Upper lobe of left lung (tissue), 6 donors: ENCODE data around the gene FOXN1. TPM values are rescaled to one million over a fixed set of nuclear protein-coding genes. Genes with fewer than 3 reads are reported as not detected.

Experiments
- ATAC-seq, 2 donors: fragments of 200-7000 bp; cut with Tn5 transposase; one replicate each; pipeline ENCODE4 v1.9.1; 2022; ENCODE audit warnings: mild to moderate bottlenecking in 2 of 2, moderate library complexity in 2 of 2; ENCODE audit not compliant: low FRiP score in 2 of 2
- DNase-seq, 2 donors: peaks; one replicate each; pipeline ENCODE4 v3.0.0-alpha.2; 2019 to 2020
- H3K27ac ChIP-seq, 4 donors: fragments of 200-600 bp; sonication (generic); one replicate each; pipeline ENCODE4 v1.5.1; 2016 to 2019
- H3K27me3 ChIP-seq, 4 donors: fragments of 200-600 bp; sonication (generic); one replicate each; pipeline ENCODE4 v1.5.1; 2017 to 2019
- H3K36me3 ChIP-seq, 4 donors: fragments of 200-600 bp; sonication (generic); one replicate each; pipeline ENCODE4 v1.5.1; 2016 to 2019
- H3K4me1 ChIP-seq, 4 donors: fragments of 200-600 bp; sonication (generic); one replicate each; pipeline ENCODE4 v1.5.1; 2018 to 2019
- H3K4me3 ChIP-seq, 4 donors: fragments of 200-600 bp; sonication (generic); one replicate each; pipeline ENCODE4 v1.5.1; 2017 to 2019; ENCODE audit warnings: mild to moderate bottlenecking in 2 of 4, moderate library complexity in 1 of 4
- H3K9me3 ChIP-seq, 4 donors: fragments of 200-600 bp; sonication (generic); one replicate each; pipeline ENCODE4 v1.5.1; 2018 to 2019
- CTCF ChIP-seq, 6 experiments: fragments of 450-650 bp in 4 of 6; fragments of 200-600 bp in 2 of 6; sonication (generic) in 2 of 6; IDR thresholded peaks; one replicate each; pipeline ENCODE4 v1.5.1; 2016 to 2019; ENCODE audit warnings: antibody characterized with exemption in 6 of 6
- EP300 ChIP-seq, 4 donors: sonication (generic); formaldehyde crosslinking; IDR thresholded peaks; one replicate each; pipeline ENCODE4 v1.5.1; 2017; ENCODE audit warnings: antibody characterized with exemption in 4 of 4, control low read depth in 2 of 4
- POLR2A ChIP-seq, 4 donors: fragments of 450-650 bp; IDR thresholded peaks; one replicate each; pipeline ENCODE4 v1.5.1; 2016 to 2017; ENCODE audit warnings: antibody characterized with exemption in 4 of 4, mild to moderate bottlenecking in 2 of 4
- POLR2AphosphoS5 ChIP-seq, 2 donors: sonication (generic); formaldehyde crosslinking; IDR thresholded peaks; one replicate each; pipeline ENCODE4 v1.5.1; 2017; ENCODE audit warnings: antibody characterized with exemption in 2 of 2
- WGBS, 2 donors: methylation state at CpG; one replicate each; pipeline ENCODE4 v1.1.5; 2017 to 2018; 5-methylcytosine and 5-hydroxymethylcytosine counted together
- total RNA-seq, 6 donors: library from RNA; depleted of rRNA in 4 of 6; stranded (reverse); fragments of >200 nt in 4 of 6; gene quantifications; one replicate each; pipeline versions ENCODE4 v1.1.0 to v1.2.1, GENCODE V29; 2016 to 2021
- donor health status: DM: no; HTN: no; CAD: no; lungs with moderate emphysema.
- donor health status: DM: no; HTN: yes; CAD: no; lungs with severe emphysema.

The FOXN1 gene
- total RNA-seq, 6 donors from 2014 or later, result 0.07 to 0.54 TPM; not detected in 4

GRCh38 chr17:28570716-28571360 lies 64.7 kb downstream of the FOXN1 start:
- peak in 1 of 2 donors; percentile 64 for DNase-seq
- H3K27ac ChIP-seq, result peak overlapping the region; percentile 75 to 93 (median 87)
- peak; percentile 48 to 55 for ATAC-seq
- H3K9me3 ChIP-seq, result no peaks in the 10 kb centered on the region
- peak overlapping the region; percentile 70 to 99 (median 92) for H3K4me3 ChIP-seq
- TF ChIP-seq CTCF (IDR thresholded peaks at IDR 0.05) (no peak), POLR2A (IDR thresholded peaks at IDR 0.05) (no peak), POLR2AphosphoS5 (IDR thresholded peaks at IDR 0.05) (no peak), EP300 (IDR thresholded peaks at IDR 0.05) (no peak)
- WGBS, 2 donors, result 1 to 2% methylated on average over 13 to 34 of the region's 39 CpGs
- H3K4me1 ChIP-seq, result peaks cover 15 to 29% (median 16%) of the 10 kb centered on the region in 4 donors
- H3K36me3 ChIP-seq, result peaks cover 0 to 4% (median 0%) of the 10 kb centered on the region in 4 donors
- no peaks in the 10 kb centered on the region for H3K27me3 ChIP-seq

- no peaks in the 10 kb centered on the region for H3K9me3 ChIP-seq
- H3K4me1 ChIP-seq, result peaks cover 18 to 29% (median 20%) of the 10 kb centered on the region in 4 donors
- peak within 1 kb of the TSS; percentile 70 to 99 (median 92) for H3K4me3 ChIP-seq
- H3K27me3 ChIP-seq, result no peaks in the 10 kb centered on the region
- WGBS, 2 donors, result 1 to 3% methylated on average over 8 to 33 of the region's 49 CpGs
- peak within 1 kb of the TSS; percentile 75 to 93 (median 87) for H3K27ac ChIP-seq
- peaks cover 0 to 4% (median 0%) of the 10 kb centered on the region in 4 donors for H3K36me3 ChIP-seq
- peak in 3 of 4 donors; percentile 62 to 87 (median 83) for TF ChIP-seq POLR2A (IDR thresholded peaks at IDR 0.05)
- TF ChIP-seq EP300 (IDR thresholded peaks at IDR 0.05), result no peak
- no peak for TF ChIP-seq CTCF (IDR thresholded peaks at IDR 0.05)
- TF ChIP-seq POLR2AphosphoS5 (IDR thresholded peaks at IDR 0.05), result peak; percentile 77 to 90
- peak; percentile 97 to 98 for DNase-seq
- peak; percentile 98 to 99 for ATAC-seq
These were observed 65.4 kb downstream of the FOXN1 start, which contains the start of gene PIGS for GRCh38 chr17:28571361-28572122. Gene PIGS, minus strand, starts transcription at chr17:28571524. Its CDS starts 28 bp downstream, at chr17:28571496.

GRCh38 chr17:28572259-28573039 lies 66.3 kb downstream of the FOXN1 start:
- Histone ChIP-seq H3K27ac (peak overlapping the region in 1 of 4 donors; percentile 93), H3K4me3 (peak overlapping the region in 2 of 4 donors; percentile 88 to 99), H3K4me1 (peaks cover 24 to 37% (median 27%) of the 10 kb centered on the region in 4 donors), H3K27me3 (no peaks in the 10 kb centered on the region), H3K36me3 (peaks cover 0 to under 1% (median 0%) of the 10 kb centered on the region in 4 donors), H3K9me3 (no peaks in the 10 kb centered on the region)
- DNase-seq (no peak), ATAC-seq (no peak)
- TF ChIP-seq CTCF (IDR thresholded peaks at IDR 0.05) (no peak), POLR2AphosphoS5 (IDR thresholded peaks at IDR 0.05) (no peak), EP300 (IDR thresholded peaks at IDR 0.05) (no peak), POLR2A (IDR thresholded peaks at IDR 0.05) (no peak)
- 43 to 77% methylated on average over 1 to 5 of the region's 5 CpGs for WGBS, 2 donors

- no peak for ATAC-seq
- no peak for DNase-seq
- Histone ChIP-seq H3K9me3 (no peaks in the 10 kb centered on the region), H3K36me3 (no peaks in the 10 kb centered on the region), H3K4me1 (peaks cover 24 to 37% (median 27%) of the 10 kb centered on the region in 4 donors), H3K27me3 (no peaks in the 10 kb centered on the region), H3K27ac (no peak overlapping the region), H3K4me3 (no peak overlapping the region)
- TF ChIP-seq POLR2A (IDR thresholded peaks at IDR 0.05) (no peak), CTCF (IDR thresholded peaks at IDR 0.05) (no peak), POLR2AphosphoS5 (IDR thresholded peaks at IDR 0.05) (no peak), EP300 (IDR thresholded peaks at IDR 0.05) (no peak)
These were observed 66.9 kb downstream of the FOXN1 start for GRCh38 chr17:28573040-28573380.
